Measurements from ENCODE around the gene GNB2. TPM values are rescaled to one million over a fixed set of nuclear protein-coding genes. Genes with fewer than 3 reads are reported as not detected.
A peak's percentile ranks its signal among the peaks of the same experiment; 100 is the strongest.

The GNB2 gene
- total and polyA plus RNA-seq, 2 of the 13 experiments (the other 11 are each of a cell fraction or from before 2014, with no cell fraction given): 48.3 to 67.1 TPM

DNA sequence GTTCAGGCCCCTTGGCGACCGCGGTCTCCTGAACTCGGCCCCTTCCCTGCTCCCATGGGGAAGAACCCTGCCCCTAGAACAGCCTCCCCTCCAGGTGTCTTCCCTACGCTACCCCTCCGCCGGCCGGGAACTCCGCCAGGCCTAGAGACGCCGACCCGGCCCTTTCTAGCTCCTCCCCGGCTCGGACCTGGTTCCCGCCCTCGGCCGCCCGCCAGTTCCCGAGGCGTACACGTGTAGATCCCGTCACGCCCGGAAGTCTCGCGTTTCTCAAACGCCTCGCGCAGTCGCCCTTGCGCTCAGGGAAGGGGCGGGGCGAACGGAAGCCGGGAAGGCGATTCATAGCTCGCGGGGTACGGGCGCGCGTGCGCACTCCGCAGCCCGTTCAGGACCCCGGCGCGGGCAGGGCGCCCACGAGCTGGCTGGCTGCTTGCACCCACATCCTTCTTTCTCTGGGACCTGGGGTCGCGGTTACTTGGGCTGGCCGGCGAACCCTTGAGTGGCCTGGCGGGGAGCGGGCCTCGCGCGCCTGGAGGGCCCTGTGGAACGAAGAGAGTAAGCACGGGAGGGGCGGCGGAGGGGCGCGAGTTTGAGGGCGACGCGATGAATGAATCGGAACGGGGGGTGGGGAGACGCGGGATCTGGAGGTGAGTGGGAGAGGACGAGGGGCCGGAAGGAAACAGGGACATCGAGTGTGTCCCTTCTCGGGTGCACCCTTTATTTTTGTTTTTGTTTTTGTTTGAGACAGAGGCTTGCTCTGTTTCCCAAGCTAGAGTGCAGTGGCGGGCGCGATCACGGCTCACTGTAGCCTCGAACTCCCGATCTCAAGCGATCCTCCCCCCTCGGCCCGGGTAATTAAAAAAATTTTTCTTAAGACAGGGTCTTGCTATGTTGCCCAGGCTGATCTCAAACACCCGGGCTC, 32.5 kb downstream of the GNB2 start, which contains the start of gene POP7 (continued):
- TF ChIP-seq, protein P1, sequence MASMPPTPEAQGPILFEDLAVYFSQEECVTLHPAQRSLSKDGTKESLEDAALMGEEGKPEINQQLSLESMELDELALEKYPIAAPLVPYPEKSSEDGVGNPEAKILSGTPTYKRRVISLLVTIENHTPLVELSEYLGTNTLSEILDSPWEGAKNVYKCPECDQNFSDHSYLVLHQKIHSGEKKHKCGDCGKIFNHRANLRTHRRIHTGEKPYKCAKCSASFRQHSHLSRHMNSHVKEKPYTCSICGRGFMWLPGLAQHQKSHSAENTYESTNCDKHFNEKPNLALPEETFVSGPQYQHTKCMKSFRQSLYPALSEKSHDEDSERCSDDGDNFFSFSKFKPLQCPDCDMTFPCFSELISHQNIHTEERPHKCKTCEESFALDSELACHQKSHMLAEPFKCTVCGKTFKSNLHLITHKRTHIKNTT (CRISPR knock-in tag; IDR thresholded peaks at IDR 0.05): 0 out of 2 replicates have a peak, but pooled peaks have one; percentile 49
- TF ChIP-seq ZBTB21 (CRISPR knock-in tag; IDR thresholded peaks at IDR 0.05) (no peak; the same call in 1 of the 2 replicates), KMT2B (CRISPR knock-in tag; IDR thresholded peaks at IDR 0.05) (peak; percentile 29; the same call in 1 of the 2 replicates), ZNF350 (CRISPR knock-in tag; IDR thresholded peaks at IDR 0.05; ENCODE audit: borderline replicate concordance, low read depth) (peak; percentile 77), FOSL1 (CRISPR knock-in tag; IDR thresholded peaks at IDR 0.05; ENCODE audit: borderline replicate concordance) (no peak), RELA (CRISPR knock-in tag; IDR thresholded peaks at IDR 0.05) (no peak), ZNF749 (CRISPR knock-in tag; IDR thresholded peaks at IDR 0.05; ENCODE audit: borderline replicate concordance) (peak; percentile 88; the same call in 1 of the 2 replicates), SMARCE1 (IDR thresholded peaks at IDR 0.05; ENCODE audit: borderline replicate concordance) (no peak), KDM6A (CRISPR knock-in tag; IDR thresholded peaks at IDR 0.05; ENCODE audit: low read depth) (no peak), ZNF709 (CRISPR knock-in tag; IDR thresholded peaks at IDR 0.05) (no peak; the same call in 1 of the 2 replicates)
- TF ChIP-seq, protein P2, sequence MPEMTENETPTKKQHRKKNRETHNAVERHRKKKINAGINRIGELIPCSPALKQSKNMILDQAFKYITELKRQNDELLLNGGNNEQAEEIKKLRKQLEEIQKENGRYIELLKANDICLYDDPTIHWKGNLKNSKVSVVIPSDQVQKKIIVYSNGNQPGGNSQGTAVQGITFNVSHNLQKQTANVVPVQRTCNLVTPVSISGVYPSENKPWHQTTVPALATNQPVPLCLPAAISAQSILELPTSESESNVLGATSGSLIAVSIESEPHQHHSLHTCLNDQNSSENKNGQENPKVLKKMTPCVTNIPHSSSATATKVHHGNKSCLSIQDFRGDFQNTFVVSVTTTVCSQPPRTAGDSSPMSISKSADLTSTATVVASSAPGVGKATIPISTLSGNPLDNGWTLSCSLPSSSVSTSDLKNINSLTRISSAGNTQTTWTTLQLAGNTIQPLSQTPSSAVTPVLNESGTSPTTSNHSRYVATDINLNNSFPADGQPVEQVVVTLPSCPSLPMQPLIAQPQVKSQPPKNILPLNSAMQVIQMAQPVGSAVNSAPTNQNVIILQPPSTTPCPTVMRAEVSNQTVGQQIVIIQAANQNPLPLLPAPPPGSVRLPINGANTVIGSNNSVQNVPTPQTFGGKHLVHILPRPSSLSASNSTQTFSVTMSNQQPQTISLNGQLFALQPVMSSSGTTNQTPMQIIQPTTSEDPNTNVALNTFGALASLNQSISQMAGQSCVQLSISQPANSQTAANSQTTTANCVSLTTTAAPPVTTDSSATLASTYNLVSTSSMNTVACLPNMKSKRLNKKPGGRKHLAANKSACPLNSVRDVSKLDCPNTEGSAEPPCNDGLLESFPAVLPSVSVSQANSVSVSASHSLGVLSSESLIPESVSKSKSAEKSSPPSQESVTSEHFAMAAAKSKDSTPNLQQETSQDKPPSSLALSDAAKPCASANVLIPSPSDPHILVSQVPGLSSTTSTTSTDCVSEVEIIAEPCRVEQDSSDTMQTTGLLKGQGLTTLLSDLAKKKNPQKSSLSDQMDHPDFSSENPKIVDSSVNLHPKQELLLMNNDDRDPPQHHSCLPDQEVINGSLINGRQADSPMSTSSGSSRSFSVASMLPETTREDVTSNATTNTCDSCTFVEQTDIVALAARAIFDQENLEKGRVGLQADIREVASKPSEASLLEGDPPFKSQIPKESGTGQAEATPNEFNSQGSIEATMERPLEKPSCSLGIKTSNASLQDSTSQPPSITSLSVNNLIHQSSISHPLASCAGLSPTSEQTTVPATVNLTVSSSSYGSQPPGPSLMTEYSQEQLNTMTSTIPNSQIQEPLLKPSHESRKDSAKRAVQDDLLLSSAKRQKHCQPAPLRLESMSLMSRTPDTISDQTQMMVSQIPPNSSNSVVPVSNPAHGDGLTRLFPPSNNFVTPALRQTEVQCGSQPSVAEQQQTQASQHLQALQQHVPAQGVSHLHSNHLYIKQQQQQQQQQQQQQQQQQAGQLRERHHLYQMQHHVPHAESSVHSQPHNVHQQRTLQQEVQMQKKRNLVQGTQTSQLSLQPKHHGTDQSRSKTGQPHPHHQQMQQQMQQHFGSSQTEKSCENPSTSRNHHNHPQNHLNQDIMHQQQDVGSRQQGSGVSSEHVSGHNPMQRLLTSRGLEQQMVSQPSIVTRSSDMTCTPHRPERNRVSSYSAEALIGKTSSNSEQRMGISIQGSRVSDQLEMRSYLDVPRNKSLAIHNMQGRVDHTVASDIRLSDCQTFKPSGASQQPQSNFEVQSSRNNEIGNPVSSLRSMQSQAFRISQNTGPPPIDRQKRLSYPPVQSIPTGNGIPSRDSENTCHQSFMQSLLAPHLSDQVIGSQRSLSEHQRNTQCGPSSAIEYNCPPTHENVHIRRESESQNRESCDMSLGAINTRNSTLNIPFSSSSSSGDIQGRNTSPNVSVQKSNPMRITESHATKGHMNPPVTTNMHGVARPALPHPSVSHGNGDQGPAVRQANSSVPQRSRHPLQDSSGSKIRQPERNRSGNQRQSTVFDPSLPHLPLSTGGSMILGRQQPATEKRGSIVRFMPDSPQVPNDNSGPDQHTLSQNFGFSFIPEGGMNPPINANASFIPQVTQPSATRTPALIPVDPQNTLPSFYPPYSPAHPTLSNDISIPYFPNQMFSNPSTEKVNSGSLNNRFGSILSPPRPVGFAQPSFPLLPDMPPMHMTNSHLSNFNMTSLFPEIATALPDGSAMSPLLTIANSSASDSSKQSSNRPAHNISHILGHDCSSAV (CRISPR knock-in tag; IDR thresholded peaks at IDR 0.05; ENCODE audit: borderline replicate concordance): 0 out of 2 replicates have a peak, but pooled peaks have one; percentile 70
- TF ChIP-seq, protein P3, sequence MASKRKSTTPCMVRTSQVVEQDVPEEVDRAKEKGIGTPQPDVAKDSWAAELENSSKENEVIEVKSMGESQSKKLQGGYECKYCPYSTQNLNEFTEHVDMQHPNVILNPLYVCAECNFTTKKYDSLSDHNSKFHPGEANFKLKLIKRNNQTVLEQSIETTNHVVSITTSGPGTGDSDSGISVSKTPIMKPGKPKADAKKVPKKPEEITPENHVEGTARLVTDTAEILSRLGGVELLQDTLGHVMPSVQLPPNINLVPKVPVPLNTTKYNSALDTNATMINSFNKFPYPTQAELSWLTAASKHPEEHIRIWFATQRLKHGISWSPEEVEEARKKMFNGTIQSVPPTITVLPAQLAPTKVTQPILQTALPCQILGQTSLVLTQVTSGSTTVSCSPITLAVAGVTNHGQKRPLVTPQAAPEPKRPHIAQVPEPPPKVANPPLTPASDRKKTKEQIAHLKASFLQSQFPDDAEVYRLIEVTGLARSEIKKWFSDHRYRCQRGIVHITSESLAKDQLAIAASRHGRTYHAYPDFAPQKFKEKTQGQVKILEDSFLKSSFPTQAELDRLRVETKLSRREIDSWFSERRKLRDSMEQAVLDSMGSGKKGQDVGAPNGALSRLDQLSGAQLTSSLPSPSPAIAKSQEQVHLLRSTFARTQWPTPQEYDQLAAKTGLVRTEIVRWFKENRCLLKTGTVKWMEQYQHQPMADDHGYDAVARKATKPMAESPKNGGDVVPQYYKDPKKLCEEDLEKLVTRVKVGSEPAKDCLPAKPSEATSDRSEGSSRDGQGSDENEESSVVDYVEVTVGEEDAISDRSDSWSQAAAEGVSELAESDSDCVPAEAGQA (IDR thresholded peaks at IDR 0.05; ENCODE audit: low read depth): peak; percentile 51; the same call in 1 of the 2 replicates
- TF ChIP-seq, protein P3 (CRISPR knock-in tag; IDR thresholded peaks at IDR 0.05; ENCODE audit: borderline replicate concordance): no peak
